GM12878 (cell line): Measurements from ENCODE around the gene COL20A1. TPM values are rescaled to one million over a fixed set of nuclear protein-coding genes. Genes with fewer than 3 reads are reported as not detected.

Source experiments
- ATAC-seq: fragments of 200-7000 bp; cut with Tn5 transposase; 3 replicates; pipeline ENCODE4 v1.9.1; 2020; ENCODE audit warnings: mild to moderate bottlenecking, moderate library complexity
- BruUV-seq: library from RNA; stranded (reverse); fragments of 400-500 nt; replicated peaks from 2 replicates; lab custom pipeline; 2021; lab: Mats Ljungman, UMichigan
- CTCF ChIA-PET: fragments of 300-600 bp; sonication (Branson Sonifier 250); formaldehyde crosslinking; extraction: SDS; loops from one replicate; lab custom pipeline; 2021; ENCODE audit warnings: inconsistent platforms; lab: Yijun Ruan, JAX
- POLR2A ChIA-PET: fragments of 350-600 bp; formaldehyde crosslinking; extraction: SDS; loops from one replicate; lab custom pipeline; 2021; ENCODE audit warnings: inconsistent platforms; lab: Charles Lee
- RAD21 ChIA-PET: fragments of 300-600 bp; sonication (Branson Sonifier 250); formaldehyde crosslinking; loops from one replicate; lab custom pipeline; 2023; ENCODE audit warnings: antibody characterized with exemption; ENCODE audit not compliant: unreplicated experiment; lab: Charles Lee
- SMC1A ChIA-PET: fragments of 300-600 bp; sonication (Branson Sonifier 250); formaldehyde crosslinking; loops from one replicate; lab custom pipeline; 2023; ENCODE audit not compliant: unreplicated experiment, uncharacterized antibody; lab: Charles Lee
- DNase-seq: peaks from one replicate; pipeline ENCODE4 v3.0.0-alpha.2; 2011; ENCODE audit warnings: low read depth, low spot score
- FAIRE-seq: peaks from 3 replicates; lab custom pipeline; 2011; peaks lifted over from hg19 to GRCh38; lab: Jason Lieb, UNC
- H2AFZ ChIP-seq: 2 replicates; pipeline ENCODE4 v1.6.0; 2011; ENCODE audit warnings: low read depth, low read length, control low read depth; ENCODE audit not compliant: control insufficient read depth
- H3K27ac ChIP-seq: 2 replicates; pipeline ENCODE4 v1.5.1; 2011; ENCODE audit warnings: control low read depth; ENCODE audit not compliant: control insufficient read depth, insufficient read depth
- H3K27me3 ChIP-seq, 2 experiments: replicated peaks in 1 of 2; 2 replicates each; pipeline versions ENCODE4 v1.6.0 to v1.6.1; 2011; ENCODE audit warnings: low read length in 1 of 2; ENCODE audit not compliant: control insufficient read depth in 2 of 2, insufficient read depth in 2 of 2
- H3K36me3 ChIP-seq, 2 experiments: 2 replicates each; pipeline ENCODE4 v1.5.1; 2011; ENCODE audit warnings: low read length in 1 of 2; ENCODE audit not compliant: control insufficient read depth in 2 of 2, insufficient read depth in 2 of 2
- H3K4me1 ChIP-seq: 2 replicates; pipeline ENCODE4 v1.6.1; 2011; ENCODE audit warnings: mild to moderate bottlenecking, low read length, moderate library complexity, mixed read lengths; ENCODE audit not compliant: control insufficient read depth, insufficient read depth
- H3K4me2 ChIP-seq: 2 replicates; pipeline ENCODE4 v1.6.0; 2011; ENCODE audit warnings: control low read depth; ENCODE audit not compliant: control insufficient read depth, insufficient read depth
- H3K4me3 ChIP-seq: fragments of 200-600 bp; sonication (generic); 2 replicates; pipeline ENCODE4 v1.5.1; 2016
- H3K79me2 ChIP-seq: 2 replicates; pipeline ENCODE4 v1.6.0; 2011; ENCODE audit warnings: low read length; ENCODE audit not compliant: control insufficient read depth, insufficient read depth
- H3K9ac ChIP-seq: 2 replicates; pipeline ENCODE4 v1.8.0; 2011; ENCODE audit warnings: low read length, control low read depth, mixed read lengths; ENCODE audit not compliant: control insufficient read depth, insufficient read depth
- H3K9me3 ChIP-seq: replicated peaks from 3 replicates; pipeline ENCODE4 v1.5.1; 2011; ENCODE audit warnings: mild to moderate bottlenecking, low read length; ENCODE audit not compliant: control insufficient read depth, insufficient read depth
- H4K20me1 ChIP-seq: 2 replicates; pipeline ENCODE4 v1.6.0; 2011; ENCODE audit not compliant: control insufficient read depth, insufficient read depth
- CHD2 ChIP-seq: IDR thresholded peaks from 2 replicates; pipeline ENCODE4 v1.6.1; 2011; ENCODE audit warnings: low read depth, low read length, improper control_type of control experiment, borderline replicate concordance
- EGR1 ChIP-seq, 2 experiments: IDR thresholded peaks; 1 replicate in 1 of 2; 2 replicates in 1 of 2; pipeline ENCODE4 v1.6.1; 2011 to 2012; ENCODE audit warnings: low read depth in 2 of 2, low read length in 2 of 2, borderline replicate concordance in 1 of 2, mild to moderate bottlenecking in 1 of 2, moderate library complexity in 1 of 2
- GATAD2B ChIP-seq: fragments of 450-650 bp; conservative IDR thresholded peaks from 2 replicates; pipeline ENCODE4 v1.6.1; 2017; ENCODE audit warnings: low read depth, mild to moderate bottlenecking, moderate library complexity
- HCFC1 ChIP-seq: fragments of 150-350 bp; IDR thresholded peaks from 2 replicates; pipeline ENCODE4 v1.6.1; 2014; ENCODE audit warnings: low read length
- HDAC2 ChIP-seq: fragments of 200-600 bp; sonication (generic); IDR thresholded peaks from 2 replicates; pipeline ENCODE4 v1.6.1; 2017
- HDAC6 ChIP-seq: fragments of 200-600 bp; sonication (generic); IDR thresholded peaks from one replicate; pipeline ENCODE4 v1.8.0; 2017; ENCODE audit warnings: antibody characterized with exemption; ENCODE audit not compliant: unreplicated experiment
- KAT2A ChIP-seq: conservative IDR thresholded peaks from 2 replicates; pipeline ENCODE4 v1.6.1; 2011; ENCODE audit warnings: low read depth, low read length; ENCODE audit not compliant: control insufficient read depth
- RBBP5 ChIP-seq: fragments of 200-600 bp; sonication (generic); conservative IDR thresholded peaks from 2 replicates; pipeline ENCODE4 v1.6.1; 2016
- RUNX3 ChIP-seq: IDR thresholded peaks from 2 replicates; pipeline ENCODE4 v1.6.1; 2012; ENCODE audit warnings: low read length, inconsistent platforms
- SIN3A ChIP-seq: IDR thresholded peaks from 2 replicates; pipeline ENCODE4 v1.6.1; 2012; ENCODE audit warnings: low read depth, low read length, improper control_type of control experiment
- STAT3 ChIP-seq: IDR thresholded peaks from 2 replicates; pipeline ENCODE4 v1.6.1; 2011; ENCODE audit warnings: low read depth, low read length, improper control_type of control experiment
- WGBS: methylation state at CpG from one replicate; pipeline ENCODE4 v1.1.6; 2016; ENCODE audit warnings: low lambda C conversion rate; ENCODE audit not compliant: insufficient replicate concordance, insufficient coverage; ENCODE audit errors: missing lambda C conversion rate; 5-methylcytosine and 5-hydroxymethylcytosine counted together
- in situ Hi-C: fragments of 300-500 bp; cut with MboI; formaldehyde crosslinking; loops from 9 replicates; pipeline ENCODE4 v1.14.3; 2018; ENCODE audit warnings: mixed read lengths
- intact Hi-C: fragments of 100-400 bp; cut with micrococcal nuclease; formaldehyde crosslinking; loops from one replicate; pipeline ENCODE4 v1.14.2; 2022; ENCODE audit not compliant: unreplicated experiment
- polyA plus RNA-seq, 11 experiments: library from polyadenylated mRNA; depleted of rRNA in 4 of 11; unstranded in 6 of 11; stranded (reverse) in 5 of 11; fragments of >200 nt; fragmentation: Nextera tagmentation in 4 of 11; fragmentation: Illumina TruSeq in 1 of 11; extraction: Ambion mirVana in 4 of 11; extraction: Trizol in 1 of 11; gene quantifications; 1 replicate in 1 of 11; 2 replicates in 10 of 11; pipeline versions ENCODE4 v1.2.1 to v1.2.3, GENCODE V29; 2011 to 2016; ENCODE audit warnings: inconsistent platforms in 2 of 11, missing spikeins in 2 of 11, low read depth in 1 of 11
- total RNA-seq, 4 experiments: library from RNA; depleted of rRNA in 3 of 4; stranded (reverse); fragments of >200 nt in 3 of 4; fragmentation: Illumina TruSeq in 1 of 4; extraction: Trizol in 1 of 4; gene quantifications; 2 replicates each; pipeline versions ENCODE4 v1.2.1 to v1.2.3, GENCODE V29; 2013 to 2021
- TF ChIP-seq, protein P1 (sequence below): fragments of 450-650 bp; IDR thresholded peaks from 2 replicates; pipeline ENCODE4 v1.6.1; 2017; ENCODE audit warnings: antibody characterized with exemption, mild to moderate bottlenecking, moderate library complexity

The COL20A1 gene
- total and polyA plus RNA-seq, 10 of the 15 experiments (the other 5 are each of a cell fraction or from before 2014, with no cell fraction given), result not detected

DNA sequence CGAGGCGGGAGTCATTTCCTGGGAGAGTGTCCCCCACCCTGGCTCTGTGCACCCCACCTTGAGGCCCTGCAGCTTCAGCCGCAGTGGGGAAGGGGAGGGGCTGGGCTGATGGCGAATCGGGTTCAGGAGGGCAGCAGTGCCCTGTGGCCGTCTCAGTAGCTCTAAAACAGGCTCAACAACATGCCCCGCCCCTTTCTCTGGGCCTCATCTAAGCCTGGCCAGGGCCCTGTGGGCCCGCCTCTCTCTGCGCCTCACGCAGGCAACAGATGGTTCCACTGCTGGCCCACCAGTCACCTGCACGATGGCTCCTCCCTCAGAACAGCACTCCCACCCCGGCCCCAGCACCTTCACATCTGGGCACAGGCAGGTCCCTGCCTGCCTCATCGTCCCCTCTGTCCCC, 38.0 kb downstream of the COL20A1 start:
- ATAC-seq, result no peak
- FAIRE-seq, result no peak
- in situ Hi-C loops, result no loop called here
- H3K9me3 ChIP-seq, result peaks cover 7% of the 10 kb centered on the region; the same call in 2 of the 3 replicates
- H3K27ac ChIP-seq, result no peak overlapping the region
- no peak overlapping the region for H3K4me3 ChIP-seq
- H3K27me3 ChIP-seq, result no peaks in the 10 kb centered on the region
- TF ChIP-seq CHD2, result no peak
- TF ChIP-seq HDAC6, result no peak
- TF ChIP-seq HCFC1, result no peak
- no peak for TF ChIP-seq SIN3A
- TF ChIP-seq, protein P1, sequence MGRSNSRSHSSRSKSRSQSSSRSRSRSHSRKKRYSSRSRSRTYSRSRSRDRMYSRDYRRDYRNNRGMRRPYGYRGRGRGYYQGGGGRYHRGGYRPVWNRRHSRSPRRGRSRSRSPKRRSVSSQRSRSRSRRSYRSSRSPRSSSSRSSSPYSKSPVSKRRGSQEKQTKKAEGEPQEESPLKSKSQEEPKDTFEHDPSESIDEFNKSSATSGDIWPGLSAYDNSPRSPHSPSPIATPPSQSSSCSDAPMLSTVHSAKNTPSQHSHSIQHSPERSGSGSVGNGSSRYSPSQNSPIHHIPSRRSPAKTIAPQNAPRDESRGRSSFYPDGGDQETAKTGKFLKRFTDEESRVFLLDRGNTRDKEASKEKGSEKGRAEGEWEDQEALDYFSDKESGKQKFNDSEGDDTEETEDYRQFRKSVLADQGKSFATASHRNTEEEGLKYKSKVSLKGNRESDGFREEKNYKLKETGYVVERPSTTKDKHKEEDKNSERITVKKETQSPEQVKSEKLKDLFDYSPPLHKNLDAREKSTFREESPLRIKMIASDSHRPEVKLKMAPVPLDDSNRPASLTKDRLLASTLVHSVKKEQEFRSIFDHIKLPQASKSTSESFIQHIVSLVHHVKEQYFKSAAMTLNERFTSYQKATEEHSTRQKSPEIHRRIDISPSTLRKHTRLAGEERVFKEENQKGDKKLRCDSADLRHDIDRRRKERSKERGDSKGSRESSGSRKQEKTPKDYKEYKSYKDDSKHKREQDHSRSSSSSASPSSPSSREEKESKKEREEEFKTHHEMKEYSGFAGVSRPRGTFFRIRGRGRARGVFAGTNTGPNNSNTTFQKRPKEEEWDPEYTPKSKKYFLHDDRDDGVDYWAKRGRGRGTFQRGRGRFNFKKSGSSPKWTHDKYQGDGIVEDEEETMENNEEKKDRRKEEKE, result no peak
- no peak for TF ChIP-seq RUNX3
- no peak for TF ChIP-seq GATAD2B
- TF ChIP-seq EGR1 (IDR thresholded peaks at IDR 0.05; ENCODE audit: borderline replicate concordance in 1 of 2, low read depth in 2 of 2, low read length in 2 of 2), result no peak
- no peak for TF ChIP-seq HDAC2
- TF ChIP-seq RBBP5, result no peak
- TF ChIP-seq KAT2A, result no peak
- no peak for TF ChIP-seq STAT3
- ChIA-PET SMC1A (no interaction called here), RAD21 (no interaction called here), CTCF (interaction anchor here (0.6 kb wide), 1 partner anchor 96 kb away, joined by 4 read pairs; no protein-coding TSS in a partner anchor), POLR2A (no interaction called here)
- no peak overlapping the region for H3K4me2 ChIP-seq
- BruUV-seq, result no TSS peak
- no peak for DNase-seq
- no peak overlapping the region for H2AFZ ChIP-seq
- no peak overlapping the region for H3K9ac ChIP-seq
- WGBS, result 63% methylated on average over 10 of the region's 13 CpGs
- no peaks in the 10 kb centered on the region for H3K36me3 ChIP-seq
- H3K79me2 ChIP-seq, result no peaks in the 10 kb centered on the region
- no peaks in the 10 kb centered on the region for H4K20me1 ChIP-seq
- intact Hi-C loops, result no loop called here
- peaks cover 6% of the 10 kb centered on the region for H3K4me1 ChIP-seq
